GM13977 (cell line): ENCODE data around the gene CNOT10.

ENCODE experiments used
- DNase-seq: peaks from one replicate; pipeline ENCODE4 v3.0.0; 2012; ENCODE audit warnings: low spot score
- in situ Hi-C: fragments of 300-500 bp; cut with MboI; formaldehyde crosslinking; loops from one replicate; pipeline ENCODE4 v1.12.0; 2022; ENCODE audit warnings: low sequenced_read_pairs, low pct_unique_long_range_greater_than_20kb, mixed read lengths, inconsistent platforms; ENCODE audit not compliant: unreplicated experiment
- TF ChIP-seq, protein P1 (sequence below): IDR thresholded peaks from 2 replicates; pipeline ENCODE4 v1.5.1; 2012; ENCODE audit warnings: mild to moderate bottlenecking, control low read depth; ENCODE audit not compliant: insufficient read depth; ENCODE audit errors: extremely low read depth, missing control alignments

The CNOT10 gene

DNA sequence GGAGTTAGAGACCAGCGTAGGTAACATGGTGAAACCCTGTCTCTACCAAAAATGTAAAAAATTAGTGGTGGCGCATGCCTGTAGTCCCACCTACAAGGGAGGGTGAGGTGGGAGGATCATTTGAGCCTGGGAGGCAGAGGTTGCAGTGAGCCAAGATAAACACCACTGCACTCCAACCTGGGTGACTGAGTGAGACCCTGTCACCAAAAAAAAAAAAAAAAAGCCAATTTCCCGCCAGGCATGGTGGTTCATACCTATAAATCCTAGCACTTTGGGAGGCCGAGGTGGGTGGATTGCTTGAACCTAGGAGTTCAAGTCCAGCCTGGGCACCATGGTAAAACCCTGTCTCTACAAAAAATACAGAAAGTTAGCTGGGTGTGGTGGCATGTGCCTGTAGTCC, 6.9 kb downstream of the CNOT10 start:
- in situ Hi-C loops = no loop called here
- DNase-seq = no peak
- TF ChIP-seq, protein P1, sequence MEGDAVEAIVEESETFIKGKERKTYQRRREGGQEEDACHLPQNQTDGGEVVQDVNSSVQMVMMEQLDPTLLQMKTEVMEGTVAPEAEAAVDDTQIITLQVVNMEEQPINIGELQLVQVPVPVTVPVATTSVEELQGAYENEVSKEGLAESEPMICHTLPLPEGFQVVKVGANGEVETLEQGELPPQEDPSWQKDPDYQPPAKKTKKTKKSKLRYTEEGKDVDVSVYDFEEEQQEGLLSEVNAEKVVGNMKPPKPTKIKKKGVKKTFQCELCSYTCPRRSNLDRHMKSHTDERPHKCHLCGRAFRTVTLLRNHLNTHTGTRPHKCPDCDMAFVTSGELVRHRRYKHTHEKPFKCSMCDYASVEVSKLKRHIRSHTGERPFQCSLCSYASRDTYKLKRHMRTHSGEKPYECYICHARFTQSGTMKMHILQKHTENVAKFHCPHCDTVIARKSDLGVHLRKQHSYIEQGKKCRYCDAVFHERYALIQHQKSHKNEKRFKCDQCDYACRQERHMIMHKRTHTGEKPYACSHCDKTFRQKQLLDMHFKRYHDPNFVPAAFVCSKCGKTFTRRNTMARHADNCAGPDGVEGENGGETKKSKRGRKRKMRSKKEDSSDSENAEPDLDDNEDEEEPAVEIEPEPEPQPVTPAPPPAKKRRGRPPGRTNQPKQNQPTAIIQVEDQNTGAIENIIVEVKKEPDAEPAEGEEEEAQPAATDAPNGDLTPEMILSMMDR = no peak

DNA sequence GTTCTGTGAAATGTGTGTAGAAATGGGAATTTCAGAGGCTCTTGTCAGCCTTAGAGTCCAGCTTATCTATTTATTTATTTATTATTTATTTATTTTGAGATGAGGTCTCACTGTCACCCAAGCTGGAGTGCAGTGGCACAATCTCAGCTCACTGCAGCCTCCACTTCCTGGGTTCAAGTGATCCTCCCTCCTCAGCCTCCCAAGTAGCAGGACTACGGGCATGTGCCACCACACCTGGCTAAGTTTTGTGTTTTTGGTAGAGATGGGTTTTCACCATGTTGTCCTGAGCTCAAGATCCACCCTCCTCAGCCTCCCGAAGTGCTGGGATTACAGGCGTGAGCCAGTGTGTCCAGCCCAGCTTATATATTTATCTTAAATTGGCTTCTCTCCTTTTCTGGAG, 11.5 kb downstream of the CNOT10 start:
- in situ Hi-C loops = no loop called here
- no peak for DNase-seq
- TF ChIP-seq, protein P1 = no peak

DNA sequence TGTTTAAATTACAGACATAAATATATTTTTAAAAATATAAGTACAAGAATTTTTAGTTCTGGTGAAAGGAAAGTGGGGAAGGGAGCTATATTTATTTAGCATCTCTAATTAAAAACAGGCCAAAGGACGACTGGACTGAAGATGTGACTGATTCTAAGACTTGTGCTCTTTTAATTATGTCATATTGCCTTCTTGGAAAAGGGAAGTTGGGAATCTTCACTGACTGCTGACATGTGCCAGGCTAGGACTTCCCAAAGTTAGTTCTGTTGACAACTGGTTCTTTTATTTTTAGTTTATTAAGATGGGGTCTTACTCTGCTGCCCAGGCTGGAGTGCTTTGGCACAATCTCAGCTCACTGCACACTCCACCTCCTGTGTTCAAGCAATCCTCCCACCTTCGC, 13.5 kb downstream of the CNOT10 start:
- in situ Hi-C loops = no loop called here
- DNase-seq = no peak
- TF ChIP-seq, protein P1 = no peak

- DNase-seq = no peak
- TF ChIP-seq, protein P1 = no peak
- in situ Hi-C loops = no loop called here
These were observed 14.4 kb downstream of the CNOT10 start for GRCh38 chr3:32699429-32699828.

GRCh38 chr3:32700244-32700643, 15.3 kb downstream of the CNOT10 start:
- TF ChIP-seq, protein P1 = no peak
- in situ Hi-C loops = loop anchor here (25.0 kb wide), 1 partner anchor 387 kb away; the partner anchor contains the start of genes GLB1 and TMPPE
- no peak for DNase-seq

DNA sequence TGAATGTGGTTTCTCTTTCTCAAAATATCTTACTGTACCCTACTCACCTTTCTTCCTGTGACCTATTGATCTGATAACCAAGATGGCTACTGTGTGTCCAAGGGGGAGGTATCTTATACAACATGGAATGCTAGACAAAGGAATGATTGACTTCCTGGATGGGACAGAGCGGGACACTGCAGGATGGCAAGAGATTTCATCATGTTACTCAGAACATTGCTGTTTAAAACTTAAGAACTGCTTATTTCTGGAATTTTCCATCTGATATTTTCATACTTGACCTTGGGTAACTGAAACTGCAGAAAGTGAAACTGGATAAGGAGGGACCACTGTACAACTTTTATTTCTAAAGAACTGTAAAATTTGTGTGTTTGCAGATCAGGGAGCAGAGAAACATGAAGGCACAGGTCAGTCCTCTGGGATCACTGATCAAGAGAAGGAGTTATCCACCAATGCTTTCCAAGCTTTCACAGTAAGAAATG, 18.5 kb downstream of the CNOT10 start:
- TF ChIP-seq, protein P1 = no peak
- DNase-seq = no peak
- in situ Hi-C loops = loop anchor here (25.0 kb wide), 1 partner anchor 384 kb away; the partner anchor contains the start of genes GLB1 and TMPPE
